HCT116 (cell line): ENCODE results near the gene FAM162B. TPM values are rescaled to one million over a fixed set of nuclear protein-coding genes. Genes with fewer than 3 reads are reported as not detected.

Experiments used
- ATAC-seq: fragments of 200-7000 bp; cut with Tn5 transposase; 2 replicates; pipeline ENCODE4 v1.9.1; 2020; ENCODE audit warnings: mild to moderate bottlenecking, moderate library complexity
- BruUV-seq: library from RNA; stranded (reverse); fragments of 400-500 nt; replicated peaks from 2 replicates; lab custom pipeline; 2021; lab: Mats Ljungman, UMichigan
- CTCF ChIA-PET: fragments of 300-600 bp; sonication (Branson Sonifier 250); formaldehyde crosslinking; loops from one replicate; lab custom pipeline; 2021; ENCODE audit warnings: antibody characterized with exemption; lab: Charles Lee
- POLR2A ChIA-PET: fragments of 300-600, 350-600 bp; sonication (Branson Sonifier 250); formaldehyde crosslinking; loops from one replicate; lab custom pipeline; 2021; ENCODE audit warnings: antibody characterized with exemption; lab: Charles Lee
- RAD21 ChIA-PET, 2 experiments: fragments of 300-600 bp; sonication (Branson Sonifier 250); formaldehyde crosslinking; loops; one replicate each; lab custom pipeline; 2023; ENCODE audit warnings: low total read pairs in 2 of 2; ENCODE audit not compliant: uncharacterized antibody in 2 of 2, unreplicated experiment in 2 of 2, low non-redundant PET in 1 of 2; lab: Charles Lee
- DNase-seq: peaks from one replicate; pipeline ENCODE4 v3.0.0-alpha.2; 2010; ENCODE audit warnings: low read depth, low spot score
- H2AFZ ChIP-seq: fragments of 200-600 bp; shearing (Covaris generic), sonication (generic); 2 replicates; pipeline ENCODE4 v1.6.1; 2017; ENCODE audit warnings: low read depth, mixed run types, mixed read lengths, antibody characterized with exemption, low read length; ENCODE audit not compliant: poor library complexity, severe bottlenecking
- H3K27ac ChIP-seq: 2 replicates; pipeline ENCODE4 v1.5.1; 2012; ENCODE audit warnings: low read depth, low read length
- H3K27me3 ChIP-seq: fragments of 200-600 bp; sonication (generic); 2 replicates; pipeline ENCODE4 v1.6.1; 2016; ENCODE audit warnings: mixed run types, low read length, mixed read lengths; ENCODE audit not compliant: insufficient read depth
- H3K36me3 ChIP-seq, 2 experiments: fragments of 200-500 bp in 1 of 2; fragments of 200-600 bp in 1 of 2; sonication (Bioruptor generic) in 1 of 2; sonication (generic) in 1 of 2; 2 replicates each; pipeline versions ENCODE4 v1.5.1 to v1.6.1; 2014 to 2016; ENCODE audit warnings: low read length in 2 of 2, inconsistent platforms in 1 of 2, mixed read lengths in 1 of 2, mixed run types in 1 of 2; ENCODE audit not compliant: insufficient read depth in 2 of 2, control insufficient read depth in 1 of 2
- H3K4me1 ChIP-seq, 2 experiments: fragments of 200-600 bp in 1 of 2; sonication (generic) in 1 of 2; 2 replicates each; pipeline versions ENCODE4 v1.5.1 to v1.6.1; 2012 to 2017; ENCODE audit warnings: low read length in 2 of 2, inconsistent platforms in 1 of 2, mild to moderate bottlenecking in 1 of 2, mixed read lengths in 1 of 2, mixed run types in 1 of 2, moderate library complexity in 1 of 2; ENCODE audit not compliant: insufficient read depth in 2 of 2, control insufficient read depth in 1 of 2
- H3K4me2 ChIP-seq: fragments of 200-600 bp; sonication (generic); 2 replicates; pipeline ENCODE4 v1.6.1; 2017; ENCODE audit warnings: mixed run types, low read length, mixed read lengths
- H3K4me3 ChIP-seq, 2 experiments: fragments of 200-600 bp in 1 of 2; sonication (generic) in 1 of 2; replicated peaks in 1 of 2; 2 replicates each; pipeline ENCODE4 v1.5.1; 2011 to 2016; ENCODE audit warnings: low read length in 2 of 2, control low read depth in 1 of 2, low read depth in 1 of 2, mild to moderate bottlenecking in 1 of 2, mixed read lengths in 1 of 2, mixed run types in 1 of 2
- H3K79me2 ChIP-seq: fragments of 200-600 bp; sonication (generic); 2 replicates; pipeline ENCODE4 v1.6.1; 2017; ENCODE audit warnings: mild to moderate bottlenecking, mixed run types, low read length, moderate library complexity, mixed read lengths; ENCODE audit not compliant: insufficient read depth
- H3K9ac ChIP-seq: fragments of 200-600 bp; sonication (generic); 2 replicates; pipeline ENCODE4 v1.6.1; 2016; ENCODE audit warnings: low read length, mixed read lengths
- H3K9me2 ChIP-seq: fragments of 200-600 bp; sonication (generic), shearing (Covaris generic); 2 replicates; pipeline ENCODE4 v1.6.1; 2017; ENCODE audit warnings: mixed run types, mild to moderate bottlenecking, moderate library complexity; ENCODE audit not compliant: insufficient read depth
- H3K9me3 ChIP-seq, 2 experiments: fragments of 200-500 bp in 1 of 2; fragments of 200-600 bp in 1 of 2; sonication (Bioruptor generic) in 1 of 2; sonication (generic) in 1 of 2; 2 replicates each; pipeline ENCODE4 v1.6.1; 2014 to 2017; ENCODE audit warnings: low read length in 2 of 2, mixed read lengths in 2 of 2, inconsistent platforms in 1 of 2, low read depth in 1 of 2, mild to moderate bottlenecking in 1 of 2, mixed run types in 1 of 2, moderate library complexity in 1 of 2; ENCODE audit not compliant: control insufficient read depth in 1 of 2, insufficient read depth in 1 of 2
- H4K20me1 ChIP-seq: fragments of 200-600 bp; sonication (generic), shearing (Covaris generic); 2 replicates; pipeline ENCODE4 v1.6.1; 2017; ENCODE audit warnings: mixed run types, mild to moderate bottlenecking, moderate library complexity; ENCODE audit not compliant: insufficient read depth
- CEBPB ChIP-seq: IDR thresholded peaks from 2 replicates; pipeline ENCODE4 v1.6.1; 2012; ENCODE audit warnings: low read depth
- ELF1 ChIP-seq: IDR thresholded peaks from 2 replicates; pipeline ENCODE4 v1.6.1; 2012; ENCODE audit warnings: low read depth, borderline replicate concordance
- EZH2phosphoT487 ChIP-seq: fragments of 200-600 bp; IDR thresholded peaks from 2 replicates; pipeline ENCODE4 v1.6.1; 2018; ENCODE audit warnings: antibody characterized with exemption, borderline replicate concordance
- FOSL1 ChIP-seq: IDR thresholded peaks from 2 replicates; pipeline ENCODE4 v1.6.1; 2012; ENCODE audit warnings: low read depth
- JUND ChIP-seq: IDR thresholded peaks from 2 replicates; pipeline ENCODE4 v1.6.1; 2012
- POLR2AphosphoS5 ChIP-seq: IDR thresholded peaks from 2 replicates; pipeline ENCODE4 v1.6.1; 2011; ENCODE audit warnings: mild to moderate bottlenecking, low read depth, low read length, moderate library complexity
- SRF ChIP-seq: IDR thresholded peaks from 2 replicates; pipeline ENCODE4 v1.6.1; 2012; ENCODE audit warnings: low read depth
- TCF7L2 ChIP-seq: IDR thresholded peaks from 2 replicates; pipeline ENCODE4 v1.7.0; 2011; ENCODE audit warnings: borderline replicate concordance, inconsistent platforms; ENCODE audit not compliant: insufficient read depth, insufficient read length; ENCODE audit errors: extremely low read depth
- YY1 ChIP-seq: IDR thresholded peaks from 2 replicates; pipeline ENCODE4 v1.6.1; 2011; ENCODE audit warnings: low read length, low read depth, moderate library complexity, mild to moderate bottlenecking; ENCODE audit not compliant: insufficient replicate concordance; ENCODE audit errors: extremely low read depth
- ZNF274 ChIP-seq: fragments of 200-500 bp; sonication (Bioruptor generic); IDR thresholded peaks from 2 replicates; pipeline ENCODE4 v1.6.1; 2014; ENCODE audit warnings: mild to moderate bottlenecking, low read depth, low read length, inconsistent platforms
- intact Hi-C: fragments of 100-400 bp; cut with micrococcal nuclease; formaldehyde crosslinking; loops from 2 replicates; pipeline ENCODE4 v1.10.0; 2022
- total RNA-seq: library from RNA; stranded (reverse); gene quantifications from one replicate; pipeline ENCODE4 v1.2.1, GENCODE V29; 2021; ENCODE audit not compliant: unreplicated experiment
- TF ChIP-seq, protein P1 (sequence below): IDR thresholded peaks from 2 replicates; pipeline ENCODE4 v1.6.1; 2012
- TF ChIP-seq, protein P2 (sequence below): IDR thresholded peaks from 2 replicates; pipeline ENCODE4 v1.6.1; 2011; ENCODE audit warnings: mild to moderate bottlenecking, low read length, moderate library complexity; ENCODE audit not compliant: insufficient replicate concordance; ENCODE audit errors: extremely low read depth
- TF ChIP-seq, protein P3 (sequence below): IDR thresholded peaks from 2 replicates; pipeline ENCODE4 v1.6.1; 2012
- TF ChIP-seq, protein P4 (sequence below): IDR thresholded peaks from 2 replicates; pipeline ENCODE4 v1.6.1; 2012; ENCODE audit warnings: low read depth

FAM162B gene
- total RNA-seq, 1 experiment from 2014 or later: not detected

DNA sequence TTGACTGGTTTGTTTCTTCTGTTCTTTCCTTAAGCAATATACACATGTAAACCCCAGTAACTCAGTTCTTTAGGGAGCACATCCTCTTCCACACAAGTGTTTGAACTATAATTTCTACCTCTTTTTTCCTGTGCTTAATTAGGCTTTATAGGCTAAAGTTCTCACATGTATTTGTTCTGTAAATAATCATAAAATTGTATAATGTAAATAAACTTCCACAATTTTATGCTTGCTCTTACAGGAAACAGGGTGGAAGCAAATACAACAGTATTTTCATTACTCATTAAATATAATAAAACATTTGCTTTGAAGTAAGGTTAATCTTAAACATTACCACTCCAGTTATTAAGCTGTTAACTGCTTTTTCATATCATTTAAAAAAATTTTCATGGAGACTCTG is 36.5 kb upstream of the FAM162B start:
- no peak for TF ChIP-seq YY1
- no peak for TF ChIP-seq TCF7L2
- TF ChIP-seq SRF: no peak
- no peak for TF ChIP-seq POLR2AphosphoS5
- TF ChIP-seq, protein P1, sequence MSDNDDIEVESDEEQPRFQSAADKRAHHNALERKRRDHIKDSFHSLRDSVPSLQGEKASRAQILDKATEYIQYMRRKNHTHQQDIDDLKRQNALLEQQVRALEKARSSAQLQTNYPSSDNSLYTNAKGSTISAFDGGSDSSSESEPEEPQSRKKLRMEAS: no peak
- TF ChIP-seq, protein P2, sequence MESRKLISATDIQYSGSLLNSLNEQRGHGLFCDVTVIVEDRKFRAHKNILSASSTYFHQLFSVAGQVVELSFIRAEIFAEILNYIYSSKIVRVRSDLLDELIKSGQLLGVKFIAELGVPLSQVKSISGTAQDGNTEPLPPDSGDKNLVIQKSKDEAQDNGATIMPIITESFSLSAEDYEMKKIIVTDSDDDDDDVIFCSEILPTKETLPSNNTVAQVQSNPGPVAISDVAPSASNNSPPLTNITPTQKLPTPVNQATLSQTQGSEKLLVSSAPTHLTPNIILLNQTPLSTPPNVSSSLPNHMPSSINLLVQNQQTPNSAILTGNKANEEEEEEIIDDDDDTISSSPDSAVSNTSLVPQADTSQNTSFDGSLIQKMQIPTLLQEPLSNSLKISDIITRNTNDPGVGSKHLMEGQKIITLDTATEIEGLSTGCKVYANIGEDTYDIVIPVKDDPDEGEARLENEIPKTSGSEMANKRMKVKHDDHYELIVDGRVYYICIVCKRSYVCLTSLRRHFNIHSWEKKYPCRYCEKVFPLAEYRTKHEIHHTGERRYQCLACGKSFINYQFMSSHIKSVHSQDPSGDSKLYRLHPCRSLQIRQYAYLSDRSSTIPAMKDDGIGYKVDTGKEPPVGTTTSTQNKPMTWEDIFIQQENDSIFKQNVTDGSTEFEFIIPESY: no peak
- TF ChIP-seq, protein P3, sequence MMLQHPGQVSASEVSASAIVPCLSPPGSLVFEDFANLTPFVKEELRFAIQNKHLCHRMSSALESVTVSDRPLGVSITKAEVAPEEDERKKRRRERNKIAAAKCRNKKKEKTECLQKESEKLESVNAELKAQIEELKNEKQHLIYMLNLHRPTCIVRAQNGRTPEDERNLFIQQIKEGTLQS: no peak
- H3K9me2 ChIP-seq: no peaks in the 10 kb centered on the region
- no peaks in the 10 kb centered on the region for H3K79me2 ChIP-seq
- H3K4me3 ChIP-seq: no peak overlapping the region
- no peaks in the 10 kb centered on the region for H4K20me1 ChIP-seq
- H3K36me3 ChIP-seq: no peaks in the 10 kb centered on the region
- no TSS peak for BruUV-seq
- no peaks in the 10 kb centered on the region for H3K9me3 ChIP-seq
- DNase-seq (no peak), ATAC-seq (no peak)
- H3K4me1 ChIP-seq: no peaks in the 10 kb centered on the region
- POLR2A ChIA-PET: no interaction called here
- no peak overlapping the region for H2AFZ ChIP-seq
- H3K9ac ChIP-seq: no peak overlapping the region
- intact Hi-C loops: no loop called here
- no peak overlapping the region for H3K27ac ChIP-seq
- no peaks in the 10 kb centered on the region for H3K27me3 ChIP-seq
- CTCF ChIA-PET: no interaction called here
- H3K4me2 ChIP-seq: no peak overlapping the region
- RAD21 ChIA-PET: no interaction called here

DNA sequence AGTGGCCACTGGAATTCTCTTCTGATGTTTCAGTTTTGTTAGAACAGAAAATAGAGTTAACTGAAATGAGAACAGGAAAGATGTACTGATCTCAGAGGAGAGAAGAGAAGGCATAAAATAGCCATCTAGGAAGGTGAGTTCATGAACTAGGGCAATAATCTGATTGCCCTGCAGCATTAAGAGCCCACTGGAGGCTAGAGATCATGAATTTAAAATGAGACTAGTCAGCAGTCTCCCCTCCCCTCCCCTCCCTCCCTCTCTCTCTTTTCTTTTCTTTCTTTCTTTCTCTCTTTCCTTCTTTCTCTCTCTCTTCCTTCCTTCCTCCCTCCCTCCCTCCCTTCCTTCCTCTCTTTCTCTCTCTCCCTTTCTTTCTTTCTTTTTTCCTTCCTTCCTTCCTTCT is 34.4 kb upstream of the FAM162B start:
- intact Hi-C loops: no loop called here
- Histone ChIP-seq H4K20me1 (no peaks in the 10 kb centered on the region), H3K36me3 (no peaks in the 10 kb centered on the region), H3K9me2 (no peaks in the 10 kb centered on the region), H3K9ac (no peak overlapping the region), H3K79me2 (no peaks in the 10 kb centered on the region), H3K27me3 (no peaks in the 10 kb centered on the region), H3K4me1 (no peaks in the 10 kb centered on the region), H2AFZ (no peak overlapping the region), H3K4me2 (no peak overlapping the region), H3K4me3 (no peak overlapping the region), H3K9me3 (no peaks in the 10 kb centered on the region), H3K27ac (no peak overlapping the region)
- BruUV-seq: no TSS peak
- RAD21 ChIA-PET: no interaction called here
- POLR2A ChIA-PET: no interaction called here
- CTCF ChIA-PET: no interaction called here
- DNase-seq (no peak), ATAC-seq (no peak)
- no peak for TF ChIP-seq ZNF274
- no peak for TF ChIP-seq ELF1
- no peak for TF ChIP-seq EZH2phosphoT487
- no peak for TF ChIP-seq TCF7L2
- TF ChIP-seq CEBPB: no peak
- TF ChIP-seq, protein P4, sequence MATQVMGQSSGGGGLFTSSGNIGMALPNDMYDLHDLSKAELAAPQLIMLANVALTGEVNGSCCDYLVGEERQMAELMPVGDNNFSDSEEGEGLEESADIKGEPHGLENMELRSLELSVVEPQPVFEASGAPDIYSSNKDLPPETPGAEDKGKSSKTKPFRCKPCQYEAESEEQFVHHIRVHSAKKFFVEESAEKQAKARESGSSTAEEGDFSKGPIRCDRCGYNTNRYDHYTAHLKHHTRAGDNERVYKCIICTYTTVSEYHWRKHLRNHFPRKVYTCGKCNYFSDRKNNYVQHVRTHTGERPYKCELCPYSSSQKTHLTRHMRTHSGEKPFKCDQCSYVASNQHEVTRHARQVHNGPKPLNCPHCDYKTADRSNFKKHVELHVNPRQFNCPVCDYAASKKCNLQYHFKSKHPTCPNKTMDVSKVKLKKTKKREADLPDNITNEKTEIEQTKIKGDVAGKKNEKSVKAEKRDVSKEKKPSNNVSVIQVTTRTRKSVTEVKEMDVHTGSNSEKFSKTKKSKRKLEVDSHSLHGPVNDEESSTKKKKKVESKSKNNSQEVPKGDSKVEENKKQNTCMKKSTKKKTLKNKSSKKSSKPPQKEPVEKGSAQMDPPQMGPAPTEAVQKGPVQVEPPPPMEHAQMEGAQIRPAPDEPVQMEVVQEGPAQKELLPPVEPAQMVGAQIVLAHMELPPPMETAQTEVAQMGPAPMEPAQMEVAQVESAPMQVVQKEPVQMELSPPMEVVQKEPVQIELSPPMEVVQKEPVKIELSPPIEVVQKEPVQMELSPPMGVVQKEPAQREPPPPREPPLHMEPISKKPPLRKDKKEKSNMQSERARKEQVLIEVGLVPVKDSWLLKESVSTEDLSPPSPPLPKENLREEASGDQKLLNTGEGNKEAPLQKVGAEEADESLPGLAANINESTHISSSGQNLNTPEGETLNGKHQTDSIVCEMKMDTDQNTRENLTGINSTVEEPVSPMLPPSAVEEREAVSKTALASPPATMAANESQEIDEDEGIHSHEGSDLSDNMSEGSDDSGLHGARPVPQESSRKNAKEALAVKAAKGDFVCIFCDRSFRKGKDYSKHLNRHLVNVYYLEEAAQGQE: no peak
- no peak for TF ChIP-seq POLR2AphosphoS5
- TF ChIP-seq JUND: no peak
- TF ChIP-seq, protein P3: no peak
- no peak for TF ChIP-seq FOSL1
